Ureter (tissue), 1 donor: ENCODE data around the gene UBA1. TPM values are rescaled to one million over a fixed set of nuclear protein-coding genes. Genes with fewer than 3 reads are reported as not detected.
A peak's percentile ranks its signal among the peaks of the same experiment; 100 is the strongest.
"Not testable (repeated sequence)": the region's sequence is repeated elsewhere in the genome, so short reads cannot be mapped to it uniquely, and the experiment has no call there.

Experiments used
- DNase-seq: peaks from one replicate; pipeline ENCODE4 v3.0.0-alpha.2; 2020; ENCODE audit warnings: low spot score
- total RNA-seq: library from RNA; stranded (reverse); gene quantifications from one replicate; pipeline ENCODE4 v1.2.4, GENCODE V29; 2023
- donor health status: DM: yes; HTN: yes; CAD: no.

Gene UBA1
- total RNA-seq, 1 donor from 2014 or later, result 193 TPM

DNA sequence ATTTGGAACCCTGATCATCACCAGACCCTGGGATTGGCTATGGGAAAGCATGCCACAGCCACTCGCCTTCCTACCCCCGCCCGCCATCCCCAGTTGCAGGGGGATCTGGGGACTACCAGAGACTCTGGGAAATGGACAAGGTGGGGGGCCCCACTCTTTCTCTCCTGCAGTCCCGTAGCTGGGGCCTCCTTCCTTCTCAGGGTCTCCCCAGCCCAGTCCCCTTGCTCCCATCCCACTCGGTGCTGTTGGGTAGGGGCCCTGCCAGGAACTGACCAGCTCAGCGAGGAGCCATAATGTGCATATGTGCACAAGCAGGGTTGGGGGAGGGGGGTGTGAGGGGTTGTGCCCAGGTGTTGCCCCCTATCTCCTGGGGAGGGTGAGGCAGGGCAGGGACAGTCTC, 35.8 kb downstream of the UBA1 start:
- DNase-seq, result no peak

DNA sequence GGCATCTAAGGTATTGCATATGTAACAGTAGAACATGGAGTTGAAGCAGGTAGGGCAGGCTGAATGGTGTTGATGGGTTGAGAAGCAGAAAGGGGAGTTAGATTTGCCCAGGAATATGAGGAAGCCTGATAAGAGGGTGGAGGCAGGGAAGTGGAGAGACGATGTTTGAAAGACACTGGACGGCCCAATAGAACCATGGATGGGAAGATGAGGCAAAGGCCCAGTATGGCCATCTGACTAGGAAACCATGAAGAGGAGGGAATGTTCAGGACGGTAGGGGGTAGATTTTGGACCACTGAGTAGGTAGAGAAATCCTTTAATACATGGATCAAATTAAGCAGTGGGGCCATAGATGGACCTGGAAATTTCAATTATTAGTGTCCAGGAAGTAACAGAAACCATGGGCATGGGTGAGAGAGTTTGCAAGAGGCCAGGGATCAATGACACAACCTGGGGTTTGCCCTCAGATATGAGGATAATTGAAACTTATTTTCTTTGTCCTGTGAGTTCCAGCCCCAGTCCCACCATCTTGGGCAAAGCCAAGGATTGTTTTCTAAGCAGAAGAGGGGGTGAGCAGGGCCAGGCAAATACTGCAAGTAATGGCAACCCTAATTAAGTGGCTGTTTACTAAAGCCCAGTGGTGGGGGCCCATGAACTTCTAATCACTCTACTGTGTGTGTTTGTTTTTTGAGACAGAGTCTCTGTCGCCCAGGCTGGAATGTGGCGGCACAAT, 36.7 kb downstream of the UBA1 start:
- DNase-seq, result no peak

DNA sequence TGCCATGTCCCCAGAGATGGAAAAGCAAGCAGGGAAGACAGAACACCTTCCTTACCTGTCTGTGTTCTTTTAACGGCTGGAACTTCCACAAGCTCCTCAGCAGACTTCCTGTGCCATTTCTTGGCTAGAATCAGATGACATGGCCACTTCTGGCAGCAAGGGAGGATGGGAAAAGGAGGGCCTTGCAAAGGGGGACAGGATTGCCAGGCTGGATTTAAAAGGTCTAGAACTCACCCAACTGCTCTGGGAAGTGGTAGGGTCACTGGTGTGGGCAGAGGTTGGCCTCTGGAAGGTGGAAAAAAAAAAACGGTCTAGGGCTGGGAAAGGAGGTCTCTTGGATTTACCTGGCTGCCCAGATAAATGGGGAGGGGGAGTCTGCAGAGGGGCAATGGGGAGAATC, 37.5 kb downstream of the UBA1 start:
- no peak for DNase-seq

DNA sequence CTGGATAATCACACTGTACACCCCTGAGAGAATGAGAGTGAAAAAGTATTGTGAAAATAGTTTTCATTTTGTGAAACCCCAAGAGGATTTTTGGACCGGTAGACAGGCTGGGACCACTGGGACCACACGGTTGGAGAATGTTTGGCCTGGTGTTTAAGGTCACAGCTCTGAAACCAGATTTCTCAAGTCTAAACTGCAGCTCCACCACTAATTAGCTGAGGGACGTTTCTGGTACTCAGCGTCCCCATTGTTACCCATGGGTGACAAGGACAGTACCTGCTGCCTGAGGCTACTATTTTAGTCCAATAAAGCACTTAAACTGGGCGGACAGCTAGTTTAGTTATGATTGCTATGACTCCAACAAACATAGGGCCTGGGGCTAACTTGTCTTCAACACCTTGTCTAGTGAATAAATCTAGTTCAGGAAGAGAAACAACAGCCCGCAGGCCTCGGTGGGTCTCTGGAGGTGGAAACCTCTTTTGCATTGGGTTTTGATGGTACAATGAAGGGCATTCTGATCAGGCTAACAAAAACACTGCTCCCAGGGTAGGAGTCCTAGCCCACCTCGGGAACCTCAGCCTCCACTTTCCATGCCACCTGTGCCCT, 38.7 kb downstream of the UBA1 start:
- DNase-seq, result no peak

- DNase-seq, result peak; percentile 68
These were observed 39.2 kb downstream of the UBA1 start, which contains the start of gene USP11 for GRCh38 chrX:47232803-47233332. Gene USP11, plus strand, starts transcription at chrX:47233009. Its CDS starts 35 bp downstream, at chrX:47233044.

DNA sequence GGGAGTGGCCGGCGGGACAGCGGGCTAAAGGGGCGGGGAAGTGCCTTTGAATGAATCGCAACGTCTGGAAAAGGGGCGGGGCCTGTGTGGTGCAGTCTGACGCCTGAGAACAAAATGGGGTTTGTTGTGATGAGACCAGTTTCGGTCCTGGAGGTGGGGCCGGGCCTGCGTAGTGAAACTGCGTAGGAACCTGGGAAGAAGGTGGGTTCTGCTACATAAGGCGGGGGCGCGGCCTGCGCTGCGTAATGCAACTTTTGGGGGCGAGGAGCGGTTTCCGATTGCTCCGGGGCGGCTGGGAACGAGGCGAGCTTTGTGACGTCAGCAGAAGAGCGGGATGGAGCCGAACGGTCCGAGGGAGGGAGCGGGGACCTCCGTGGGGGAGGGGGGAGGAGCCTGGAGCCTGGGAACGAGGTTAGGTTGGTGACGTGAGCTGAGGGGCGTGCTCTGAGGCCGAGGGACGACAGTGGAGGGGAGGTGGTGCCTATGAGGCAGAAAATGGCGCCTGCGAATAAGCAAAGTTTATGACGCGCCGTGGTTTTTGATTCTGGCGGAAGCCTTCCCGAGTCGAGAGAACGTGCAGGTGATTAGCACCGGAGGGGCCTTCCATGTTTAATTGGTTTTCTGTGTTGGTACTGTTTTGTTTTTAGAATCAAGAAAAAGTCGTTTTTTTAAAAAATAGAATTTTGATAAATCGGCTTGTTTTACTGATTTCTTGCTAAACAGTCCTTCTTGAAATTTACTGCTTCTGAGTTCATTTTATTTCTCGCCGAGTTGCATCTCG, 39.9 kb downstream of the UBA1 start:
- DNase-seq, result peak; percentile 95

DNA sequence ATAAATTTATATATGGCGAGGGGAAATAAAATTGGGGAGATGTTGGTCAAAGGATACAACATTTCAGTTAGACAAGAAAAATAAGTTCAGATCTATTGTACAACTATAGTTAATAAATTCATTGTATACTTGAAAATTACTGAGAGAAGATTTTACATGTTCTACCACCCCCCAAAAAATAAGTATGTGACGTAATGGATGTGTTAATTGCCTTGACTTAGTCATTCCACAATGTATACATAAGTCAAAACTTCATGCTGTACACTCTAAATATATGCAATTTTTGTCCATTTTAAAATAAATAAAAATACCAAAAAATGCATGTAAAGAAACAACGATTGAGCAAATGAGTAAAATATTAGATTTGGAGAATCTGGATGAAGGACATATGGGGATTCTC, 41.0 kb downstream of the UBA1 start:
- no peak for DNase-seq

DNA sequence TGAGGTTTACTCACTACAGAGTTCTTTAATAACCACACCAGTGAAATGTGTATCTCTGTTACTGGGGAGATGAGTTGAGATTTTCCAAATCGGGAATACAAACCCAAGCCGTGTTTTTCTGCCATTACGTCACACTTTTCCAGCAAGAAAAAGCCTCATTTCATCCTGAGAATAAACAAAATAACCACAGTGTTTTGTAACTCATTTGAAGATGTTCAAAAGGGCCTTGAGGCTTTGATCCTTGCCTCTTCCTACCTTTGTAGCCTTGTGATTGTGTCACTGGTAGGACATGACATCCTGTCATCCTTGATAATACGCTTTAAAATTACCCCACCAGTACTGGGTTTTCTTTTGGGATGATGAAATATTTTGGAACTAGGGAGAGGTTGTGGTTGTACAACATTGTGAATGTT, 42.1 kb downstream of the UBA1 start:
- DNase-seq, result no peak

GRCh38 chrX:47239199-47239598, 45.6 kb downstream of the UBA1 start:
- DNase-seq, result no peak

DNA sequence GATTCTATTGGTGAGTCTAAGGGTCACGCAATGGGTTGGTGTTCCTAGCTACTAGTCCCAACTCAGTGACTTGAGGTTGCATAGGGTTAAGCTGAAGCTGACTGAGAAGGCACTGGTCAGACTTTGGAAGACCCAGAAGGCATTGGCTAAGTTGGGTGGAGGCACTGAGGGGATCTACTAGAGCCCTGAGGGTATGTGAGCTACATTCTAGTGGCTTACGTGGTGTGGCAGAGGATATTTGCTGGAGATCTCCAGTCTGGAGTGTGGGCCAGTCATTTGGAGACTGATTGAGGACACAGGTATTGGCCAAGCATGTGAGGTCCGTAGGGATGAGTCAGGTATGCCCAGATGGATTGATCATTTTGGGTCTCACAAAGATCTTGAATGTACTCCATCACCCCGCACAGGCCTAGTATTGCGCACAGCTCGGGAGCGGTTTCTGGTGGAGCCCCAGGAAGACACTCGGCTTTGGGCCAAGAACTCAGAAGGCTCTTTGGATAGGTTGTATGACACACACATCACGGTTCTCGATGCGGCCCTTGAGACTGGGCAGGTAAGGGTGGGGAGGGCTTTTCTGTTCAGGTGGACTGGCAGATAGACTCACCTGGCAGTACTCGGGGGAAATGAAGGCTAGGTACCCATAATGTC, 46.4 kb downstream of the UBA1 start:
- DNase-seq, result no peak

DNA sequence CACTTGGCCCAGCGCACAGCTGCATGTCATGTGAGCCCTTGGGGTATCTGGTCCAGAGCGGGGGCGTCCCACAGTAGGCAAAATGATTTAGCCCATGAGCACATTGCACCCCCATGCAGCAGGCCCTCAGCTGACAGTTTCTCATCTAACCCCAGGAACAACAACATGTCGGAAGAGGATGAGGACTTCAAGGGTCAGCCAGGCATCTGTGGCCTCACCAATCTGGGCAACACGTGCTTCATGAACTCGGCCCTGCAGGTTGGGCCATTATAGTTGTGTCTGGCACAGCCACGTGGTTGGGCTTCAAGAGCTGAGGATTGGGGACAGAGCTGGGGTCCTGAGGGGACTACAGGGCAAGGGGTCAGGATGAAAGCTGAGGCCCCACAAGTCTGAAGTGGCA, 47.0 kb downstream of the UBA1 start:
- DNase-seq, result peak; percentile 35

DNA sequence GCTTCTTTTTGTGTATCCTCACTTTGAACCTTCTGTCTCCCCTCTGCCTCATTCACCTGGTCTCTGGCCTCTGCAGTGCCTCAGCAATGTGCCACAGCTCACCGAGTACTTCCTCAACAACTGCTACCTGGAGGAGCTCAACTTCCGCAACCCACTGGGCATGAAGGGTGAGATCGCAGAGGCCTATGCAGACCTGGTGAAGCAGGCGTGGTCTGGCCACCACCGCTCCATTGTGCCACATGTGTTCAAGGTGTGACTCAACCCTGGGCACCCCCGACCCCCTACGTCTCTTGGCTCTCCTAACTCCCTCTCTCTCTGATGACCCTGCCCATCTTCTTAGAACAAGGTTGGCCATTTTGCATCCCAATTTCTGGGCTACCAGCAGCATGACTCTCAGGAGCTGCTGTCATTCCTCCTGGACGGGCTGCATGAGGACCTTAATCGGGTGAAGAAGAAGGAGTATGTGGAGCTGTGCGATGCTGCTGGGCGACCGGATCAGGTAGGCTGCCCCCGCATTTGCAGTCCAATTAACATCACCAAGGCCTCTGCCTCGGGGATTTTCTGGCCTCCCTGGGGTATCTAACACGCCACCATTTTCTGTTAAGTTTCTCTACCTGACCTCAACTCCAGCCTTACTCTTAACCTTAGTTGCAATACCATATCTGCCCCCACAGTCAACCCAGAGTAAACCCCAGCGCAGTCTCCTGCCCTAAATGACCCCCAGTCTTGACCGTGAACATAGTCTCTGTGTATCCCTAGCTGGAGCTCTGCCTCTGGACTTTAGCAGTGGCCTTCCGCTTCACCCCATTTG, 47.8 kb downstream of the UBA1 start:
- DNase-seq, result no peak

DNA sequence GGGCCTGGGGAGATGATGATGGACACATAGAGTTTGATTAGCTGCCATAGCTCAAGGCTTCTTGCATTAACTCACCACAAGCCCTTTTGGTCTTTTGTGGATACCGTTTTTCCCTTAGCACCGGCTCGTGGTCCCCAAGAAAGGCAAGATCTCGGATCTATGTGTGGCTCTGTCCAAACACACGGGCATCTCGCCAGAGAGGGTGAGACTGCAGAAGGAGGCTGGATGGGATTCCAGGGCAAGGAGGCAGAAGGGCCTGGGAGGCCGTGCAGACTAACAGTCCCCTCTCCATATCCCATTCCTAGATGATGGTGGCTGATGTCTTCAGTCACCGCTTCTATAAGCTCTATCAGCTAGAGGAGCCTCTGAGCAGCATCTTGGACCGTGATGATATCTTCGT, 48.7 kb downstream of the UBA1 start:
- no peak for DNase-seq

DNA sequence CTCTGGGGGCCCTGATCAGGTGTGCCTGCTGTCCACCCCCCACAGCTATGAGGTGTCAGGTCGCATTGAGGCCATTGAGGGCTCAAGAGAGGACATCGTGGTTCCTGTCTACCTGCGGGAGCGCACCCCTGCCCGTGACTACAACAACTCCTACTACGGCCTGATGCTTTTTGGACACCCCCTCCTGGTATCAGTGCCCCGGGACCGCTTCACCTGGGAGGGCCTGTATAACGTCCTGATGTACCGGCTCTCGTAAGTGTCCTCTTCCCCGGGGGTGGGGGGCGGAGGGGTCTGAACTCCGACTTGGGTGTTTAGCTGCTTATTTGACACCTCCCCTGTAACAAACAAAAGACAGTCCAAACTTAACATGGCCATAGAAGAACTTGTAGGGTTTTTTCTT, 49.7 kb downstream of the UBA1 start:
- DNase-seq, result no peak

- DNase-seq, result no peak
These were observed 51.0 kb downstream of the UBA1 start for GRCh38 chrX:47244676-47245075.

GRCh38 chrX:47245156-47245555, 51.5 kb downstream of the UBA1 start:
- DNase-seq, result no peak

DNA sequence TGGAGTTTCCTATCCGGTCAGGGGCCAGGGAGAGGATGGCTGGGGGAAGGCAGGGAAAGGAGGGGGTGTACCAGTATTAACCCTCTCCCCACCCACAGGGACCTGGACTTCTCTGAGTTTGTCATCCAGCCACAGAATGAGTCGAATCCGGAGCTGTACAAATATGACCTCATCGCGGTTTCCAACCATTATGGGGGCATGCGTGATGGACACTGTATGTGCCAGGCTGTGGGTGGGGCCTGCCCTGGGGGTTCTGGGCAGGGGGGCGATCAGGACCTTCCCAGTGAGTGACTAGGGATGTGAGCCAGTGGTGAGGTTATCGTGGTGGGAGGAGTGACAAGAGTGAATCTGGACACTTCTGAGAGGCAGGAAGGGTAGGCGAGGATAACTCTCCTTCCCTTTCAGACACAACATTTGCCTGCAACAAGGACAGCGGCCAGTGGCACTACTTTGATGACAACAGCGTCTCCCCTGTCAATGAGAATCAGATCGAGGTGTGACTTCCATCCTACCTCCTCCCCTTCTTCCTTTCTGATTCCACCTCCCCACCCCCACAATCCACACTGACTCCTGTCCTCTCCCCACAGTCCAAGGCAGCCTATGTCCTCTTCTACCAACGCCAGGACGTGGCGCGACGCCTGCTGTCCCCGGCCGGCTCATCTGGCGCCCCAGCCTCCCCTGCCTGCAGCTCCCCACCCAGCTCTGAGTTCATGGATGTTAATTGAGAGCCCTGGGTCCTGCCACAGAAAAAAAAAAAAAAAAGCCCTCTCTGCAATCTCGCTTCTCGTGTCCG, 53.8 kb downstream of the UBA1 start:
- no peak for DNase-seq

DNA sequence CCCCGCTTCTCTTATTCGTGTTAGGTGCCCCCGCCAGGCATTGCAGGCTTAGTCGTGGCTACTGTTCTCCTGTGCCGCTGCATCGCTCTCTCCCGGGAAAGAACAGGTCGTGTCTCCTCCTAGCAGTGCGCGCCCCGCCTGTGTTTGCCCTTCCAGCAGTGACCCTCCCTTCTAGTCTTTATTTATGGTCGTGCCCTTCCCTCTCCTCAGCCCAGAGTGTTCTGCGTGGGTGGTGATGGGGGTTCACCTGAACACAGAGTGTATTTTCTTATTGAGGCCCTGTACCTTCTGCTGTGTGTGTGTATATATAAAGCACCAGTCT, 54.3 kb downstream of the UBA1 start:
- DNase-seq, result no peak

DNA sequence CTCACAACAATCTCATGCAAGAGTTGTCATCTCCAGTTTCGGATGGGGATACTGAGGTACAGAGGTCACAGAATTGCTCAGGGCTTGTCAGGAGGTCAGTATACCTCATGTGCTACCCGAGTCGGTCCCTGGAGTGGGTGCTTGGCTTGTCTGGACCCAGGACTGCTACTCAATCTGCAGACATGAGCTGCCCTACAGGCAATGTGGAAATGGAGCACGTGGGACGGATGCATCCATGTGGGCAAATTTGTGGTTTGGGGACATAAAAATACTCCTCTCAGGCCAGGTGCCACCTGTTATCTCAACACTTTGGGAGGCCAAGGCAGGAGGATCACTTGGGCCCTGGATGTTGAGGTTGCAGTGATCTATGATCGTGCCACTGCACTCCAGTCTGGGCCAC, 54.9 kb downstream of the UBA1 start:
- DNase-seq, result no peak

DNA sequence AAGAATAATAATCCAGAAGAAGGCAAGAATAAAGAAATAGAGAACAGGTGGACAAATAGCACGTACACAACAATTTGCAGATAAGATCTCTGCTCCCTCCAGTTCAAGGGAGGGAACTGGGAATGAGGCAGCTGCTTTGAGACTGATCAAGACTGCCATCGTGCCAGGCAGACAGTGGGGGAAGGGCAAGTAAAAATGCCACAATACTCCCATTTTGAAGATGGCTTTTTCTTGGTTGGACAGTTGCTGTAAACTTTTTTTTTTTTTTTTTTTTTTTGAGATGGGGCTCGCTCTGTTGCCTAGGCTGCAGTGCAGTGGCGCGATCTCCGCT, 56.4 kb downstream of the UBA1 start:
- no peak for DNase-seq

DNA sequence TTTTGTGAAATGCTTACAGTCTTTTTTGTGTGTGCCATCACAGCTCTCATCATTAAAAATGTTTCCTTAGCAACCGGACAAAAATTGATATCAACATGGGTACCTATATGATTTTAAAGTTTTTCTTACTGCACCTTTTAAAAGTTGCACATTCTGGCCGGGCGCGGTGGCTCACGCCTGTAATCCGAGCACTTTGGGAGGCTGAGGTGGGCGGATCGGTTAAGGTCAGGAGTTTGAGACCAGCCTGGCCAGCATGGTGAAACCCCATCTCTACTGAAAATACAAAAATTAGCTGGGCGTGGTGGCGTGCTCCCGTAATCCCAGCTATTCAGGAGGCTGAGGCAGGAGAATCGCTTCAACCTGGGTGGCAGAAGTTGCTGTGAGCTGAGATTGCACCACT, 64.0 kb downstream of the UBA1 start:
- DNase-seq, result not testable (repeated sequence)
